WTC11 (cell line): ENCODE data around the gene ITGA1.

Experiments used
- ATF1 ChIP-seq: sonication (generic); formaldehyde crosslinking; IDR thresholded peaks from 2 replicates; pipeline ENCODE4 v1.8.1; 2023; ENCODE audit warnings: mild to moderate bottlenecking, moderate library complexity, missing genetic modification reagents
- CTCF ChIP-seq: fragments of 200-600 bp; IDR thresholded peaks from 2 replicates; pipeline ENCODE4 v1.8.0; 2022; ENCODE audit warnings: antibody characterized with exemption
- TEAD4 ChIP-seq: sonication (generic); formaldehyde crosslinking; IDR thresholded peaks from 2 replicates; pipeline ENCODE4 v1.8.0; 2022; ENCODE audit warnings: mild to moderate bottlenecking, missing genetic modification reagents

GRCh38 chr5:52771343-52772039, 16.2 kb upstream of the ITGA1 start:
- TF ChIP-seq CTCF, result no peak
- no peak for TF ChIP-seq TEAD4 (CRISPR knock-in tag)
- TF ChIP-seq ATF1 (CRISPR knock-in tag), result no peak
